PC-9 (cell line): ENCODE measurements around the gene STAP2. TPM values are rescaled to one million over a fixed set of nuclear protein-coding genes. Genes with fewer than 3 reads are reported as not detected.
A peak's percentile ranks its signal among the peaks of the same experiment; 100 is the strongest.
"Not testable (repeated sequence)": the region's sequence is repeated elsewhere in the genome, so short reads cannot be mapped to it uniquely, and the experiment has no call there.

ENCODE experiments used
- BruUV-seq: library from RNA; stranded (reverse); fragments of 400-500 nt; replicated peaks from 2 replicates; lab custom pipeline; 2021; lab: Mats Ljungman, UMichigan
- CTCF ChIA-PET: fragments of 300-600 bp; sonication (Branson Sonifier 250); formaldehyde crosslinking; loops from one replicate; lab custom pipeline; 2022; ENCODE audit warnings: antibody characterized with exemption; lab: Charles Lee
- POLR2A ChIA-PET: fragments of 300-600 bp; sonication (Branson Sonifier 250); formaldehyde crosslinking; loops from one replicate; lab custom pipeline; 2022; ENCODE audit warnings: antibody characterized with exemption; ENCODE audit not compliant: unreplicated experiment; lab: Charles Lee
- DNase-seq, 2 experiments: peaks; one replicate each; pipeline versions ENCODE4 v3.0.0 to v3.0.0-alpha.2; 2015 to 2022; ENCODE audit warnings: mixed read lengths in 1 of 2
- H2AFZ ChIP-seq: fragments of 200-600 bp; sonication (generic); 2 replicates; pipeline ENCODE4 v1.8.1; 2017; ENCODE audit warnings: antibody characterized with exemption
- H3F3A ChIP-seq: fragments of 200-600 bp; sonication (generic); 2 replicates; pipeline ENCODE4 v1.8.1; 2017; ENCODE audit warnings: antibody characterized with exemption, mild to moderate bottlenecking, low read depth; ENCODE audit not compliant: insufficient read depth
- H3K27ac ChIP-seq: fragments of 200-600 bp; sonication (generic); 2 replicates; pipeline ENCODE4 v1.6.1; 2016; ENCODE audit warnings: mixed run types
- H3K27me3 ChIP-seq: fragments of 200-600 bp; sonication (generic); 2 replicates; pipeline ENCODE4 v1.6.1; 2016; ENCODE audit warnings: low read depth, mixed run types; ENCODE audit not compliant: insufficient read depth
- H3K36me3 ChIP-seq: fragments of 200-600 bp; sonication (generic); 2 replicates; pipeline ENCODE4 v1.6.1; 2016; ENCODE audit warnings: low read depth, mixed run types
- H3K4me1 ChIP-seq: fragments of 200-600 bp; sonication (generic); replicated peaks from 2 replicates; pipeline ENCODE4 v1.6.1; 2016; ENCODE audit warnings: mixed run types; ENCODE audit not compliant: insufficient read depth
- H3K4me2 ChIP-seq: fragments of 200-600 bp; sonication (generic); 2 replicates; pipeline ENCODE4 v1.6.1; 2017; ENCODE audit warnings: mixed run types
- H3K4me3 ChIP-seq: fragments of 200-600 bp; sonication (generic); 2 replicates; pipeline ENCODE4 v1.6.1; 2016; ENCODE audit warnings: mixed run types
- H3K79me2 ChIP-seq: fragments of 200-600 bp; sonication (generic); 2 replicates; pipeline ENCODE4 v1.6.1; 2017; ENCODE audit warnings: low read depth, mixed run types
- H3K9me2 ChIP-seq: fragments of 200-600 bp; sonication (generic); 2 replicates; pipeline ENCODE4 v1.8.1; 2017; ENCODE audit warnings: mild to moderate bottlenecking; ENCODE audit not compliant: insufficient read depth
- H3K9me3 ChIP-seq: fragments of 200-600 bp; sonication (generic); 2 replicates; pipeline ENCODE4 v1.8.1; 2016; ENCODE audit warnings: low read depth; ENCODE audit not compliant: insufficient read depth
- H4K20me1 ChIP-seq: fragments of 200-600 bp; sonication (generic); 2 replicates; pipeline ENCODE4 v1.8.1; 2017; ENCODE audit not compliant: insufficient read depth
- EZH2 ChIP-seq: fragments of 200-600 bp; sonication (generic); IDR thresholded peaks from 2 replicates; pipeline ENCODE4 v1.8.0; 2017; ENCODE audit warnings: antibody characterized with exemption, low read depth
- intact Hi-C: fragments of 100-400 bp; cut with micrococcal nuclease; formaldehyde crosslinking; loops from one replicate; pipeline ENCODE4 v1.10.0; 2022; ENCODE audit not compliant: unreplicated experiment
- total RNA-seq: library from RNA; stranded (reverse); gene quantifications from 2 replicates; pipeline ENCODE4 v1.2.3, GENCODE V29; 2021
- TF ChIP-seq, protein P1 (sequence below): fragments of 200-600 bp; sonication (generic); conservative IDR thresholded peaks from 2 replicates; pipeline ENCODE4 v1.6.1; 2017; ENCODE audit warnings: mixed run types, antibody characterized with exemption, mild to moderate bottlenecking, moderate library complexity

STAP2 gene
- total RNA-seq, 1 experiment from 2014 or later, result 29.8 TPM

DNA sequence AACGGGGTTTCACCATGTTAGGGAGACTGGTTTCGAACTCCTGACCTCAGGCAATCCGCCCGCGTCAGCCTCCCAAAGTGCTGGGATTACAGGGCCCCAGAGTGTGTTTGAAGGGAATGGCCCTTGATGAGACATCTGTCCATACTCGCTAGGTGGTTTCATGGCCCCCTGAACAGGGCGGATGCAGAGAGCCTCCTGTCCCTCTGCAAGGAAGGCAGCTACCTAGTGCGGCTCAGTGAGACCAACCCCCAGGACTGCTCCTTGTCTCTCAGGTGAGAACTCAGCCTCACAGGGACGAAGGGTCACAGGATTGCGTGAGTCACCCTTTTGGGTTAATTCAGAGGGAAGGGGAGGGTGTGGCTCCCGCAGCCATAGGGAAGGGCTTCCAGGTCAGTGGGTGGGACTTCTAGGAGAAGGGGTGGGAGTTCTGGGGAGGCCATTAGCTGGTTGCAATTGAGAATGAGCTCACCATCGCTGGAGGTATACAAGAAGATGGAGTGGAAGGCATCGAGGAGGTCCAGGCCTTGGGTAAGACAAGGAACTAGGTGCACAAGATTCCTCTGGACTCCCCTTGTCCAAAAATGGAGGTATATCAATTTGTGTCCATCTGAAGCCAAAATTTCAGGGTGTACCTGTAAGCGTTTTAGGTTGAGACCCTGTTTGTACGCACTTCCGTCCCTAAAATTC, 50.4 kb downstream of the STAP2 start:
- no peak overlapping the region for H3K4me2 ChIP-seq
- POLR2A ChIA-PET, result interaction anchor here (0.8 kb wide), 1 partner anchor 54 kb away, joined by 3 read pairs; no protein-coding TSS in a partner anchor

DNA sequence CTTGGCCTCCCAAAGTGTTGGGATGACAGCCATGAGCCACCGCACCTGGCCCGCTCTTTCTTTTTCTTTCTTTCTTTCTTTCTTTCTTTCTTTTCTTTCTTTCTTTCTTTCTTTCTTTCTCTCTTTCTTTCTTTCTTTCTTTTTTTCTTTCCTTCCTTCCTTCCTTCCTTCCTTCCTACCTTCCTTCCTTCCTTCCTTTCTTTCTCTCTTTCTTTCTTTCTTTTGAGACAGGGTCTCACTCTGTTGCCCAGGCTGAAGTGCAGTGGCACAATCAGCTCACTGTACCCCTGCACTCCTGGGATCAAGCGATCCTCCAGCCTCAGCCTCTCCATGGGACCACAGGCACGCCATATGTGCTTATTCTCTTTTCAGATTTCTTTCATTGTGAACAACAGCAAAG, 52.5 kb downstream of the STAP2 start:
- H3F3A ChIP-seq, H4K20me1 ChIP-seq, H3K4me3 ChIP-seq, H3K9me2 ChIP-seq, DNase-seq, H3K4me1 ChIP-seq, H3K27ac ChIP-seq, H3K9me3 ChIP-seq, H3K36me3 ChIP-seq, H3K27me3 ChIP-seq, H3K79me2 ChIP-seq, intact Hi-C loops, H3K4me2 ChIP-seq, CTCF ChIA-PET, POLR2A ChIA-PET, H2AFZ ChIP-seq, BruUV-seq: not testable (repeated sequence)

More for the DNA sequence above, 50.4 kb downstream of the STAP2 start:
- CTCF ChIA-PET, result no interaction called here
- Histone ChIP-seq H3K4me1 (no peaks in the 10 kb centered on the region), H3K4me3 (no peak overlapping the region), H3K79me2 (no peaks in the 10 kb centered on the region), H2AFZ (no peak overlapping the region), H3K9me3 (no peaks in the 10 kb centered on the region), H3F3A (no peaks in the 10 kb centered on the region), H3K36me3 (no peaks in the 10 kb centered on the region), H4K20me1 (no peaks in the 10 kb centered on the region), H3K27me3 (no peaks in the 10 kb centered on the region), H3K27ac (no peak overlapping the region), H3K9me2 (no peaks in the 10 kb centered on the region)
- BruUV-seq, result no TSS peak
- no peak for DNase-seq
- no peak for TF ChIP-seq EZH2
- TF ChIP-seq, protein P1, sequence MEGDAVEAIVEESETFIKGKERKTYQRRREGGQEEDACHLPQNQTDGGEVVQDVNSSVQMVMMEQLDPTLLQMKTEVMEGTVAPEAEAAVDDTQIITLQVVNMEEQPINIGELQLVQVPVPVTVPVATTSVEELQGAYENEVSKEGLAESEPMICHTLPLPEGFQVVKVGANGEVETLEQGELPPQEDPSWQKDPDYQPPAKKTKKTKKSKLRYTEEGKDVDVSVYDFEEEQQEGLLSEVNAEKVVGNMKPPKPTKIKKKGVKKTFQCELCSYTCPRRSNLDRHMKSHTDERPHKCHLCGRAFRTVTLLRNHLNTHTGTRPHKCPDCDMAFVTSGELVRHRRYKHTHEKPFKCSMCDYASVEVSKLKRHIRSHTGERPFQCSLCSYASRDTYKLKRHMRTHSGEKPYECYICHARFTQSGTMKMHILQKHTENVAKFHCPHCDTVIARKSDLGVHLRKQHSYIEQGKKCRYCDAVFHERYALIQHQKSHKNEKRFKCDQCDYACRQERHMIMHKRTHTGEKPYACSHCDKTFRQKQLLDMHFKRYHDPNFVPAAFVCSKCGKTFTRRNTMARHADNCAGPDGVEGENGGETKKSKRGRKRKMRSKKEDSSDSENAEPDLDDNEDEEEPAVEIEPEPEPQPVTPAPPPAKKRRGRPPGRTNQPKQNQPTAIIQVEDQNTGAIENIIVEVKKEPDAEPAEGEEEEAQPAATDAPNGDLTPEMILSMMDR, result no peak
- intact Hi-C loops, result no loop called here

DNA sequence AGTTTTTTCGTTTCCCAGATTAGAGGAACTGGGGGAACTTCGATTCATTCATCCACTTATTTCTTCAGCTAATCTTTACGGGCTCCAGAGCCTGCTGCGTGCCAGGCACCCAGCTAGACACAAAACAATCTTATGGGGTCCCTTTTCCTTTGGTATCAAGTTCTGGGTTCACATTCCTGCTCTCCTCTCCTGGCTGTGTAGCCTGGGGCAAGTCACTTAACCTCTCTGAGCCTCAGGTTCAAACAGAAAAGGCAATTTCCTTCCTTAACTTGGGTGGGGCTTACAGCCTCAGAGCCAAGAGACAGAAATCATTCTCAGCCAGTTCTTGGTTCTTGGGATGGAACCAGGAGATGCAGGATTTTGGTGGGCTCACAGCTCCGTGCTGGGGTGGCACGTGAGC, 53.7 kb downstream of the STAP2 start:
- no peak overlapping the region for H3K27ac ChIP-seq
- no peaks in the 10 kb centered on the region for H3K4me1 ChIP-seq
- H3K36me3 ChIP-seq, result no peaks in the 10 kb centered on the region
- H4K20me1 ChIP-seq, result no peaks in the 10 kb centered on the region
- H3K4me2 ChIP-seq, result peak overlapping the region; percentile 42; the same call in 1 of the 2 replicates
- no peaks in the 10 kb centered on the region for H3K79me2 ChIP-seq
- no peak overlapping the region for H3K4me3 ChIP-seq
- POLR2A ChIA-PET, result no interaction called here
- DNase-seq, result no peak
- BruUV-seq, result no TSS peak
- no peak for TF ChIP-seq EZH2
- TF ChIP-seq, protein P1, result no peak
- H3K9me2 ChIP-seq, result no peaks in the 10 kb centered on the region
- no peaks in the 10 kb centered on the region for H3K9me3 ChIP-seq
- no peaks in the 10 kb centered on the region for H3K27me3 ChIP-seq
- no peaks in the 10 kb centered on the region for H3F3A ChIP-seq
- intact Hi-C loops, result no loop called here
- H2AFZ ChIP-seq, result no peak overlapping the region
- CTCF ChIA-PET, result no interaction called here
